ENCODE measurements around the gene ZNF668.
A peak's percentile ranks its signal among the peaks of the same experiment; 100 is the strongest.

Gene ZNF668

GRCh38 chr16:31033709-31034492 is 40.1 kb downstream of the ZNF668 start:
- H3K4me3 ChIP-seq (ENCODE audit: low read depth, low read length) = peak overlapping the region; percentile 92
- DNase-seq (ENCODE audit: low read depth) = peak; percentile 85
- TF ChIP-seq CTCF (IDR thresholded peaks at IDR 0.05; ENCODE audit: insufficient read depth, low read depth, low read length, missing control alignments) = no peak

GRCh38 chr16:31032736-31033708 is 41.0 kb downstream of the ZNF668 start, which contains the start of gene STX4:
Gene STX4, plus strand, starts transcription at chr16:31033558. Its CDS starts 248 bp downstream, at chr16:31033806.
- no peak for TF ChIP-seq CTCF (IDR thresholded peaks at IDR 0.05; ENCODE audit: insufficient read depth, low read depth, low read length, missing control alignments)
- DNase-seq (ENCODE audit: low read depth) = peak; percentile 99
- H3K4me3 ChIP-seq (ENCODE audit: low read depth, low read length) = peak within 1 kb of the TSS; percentile 92

GRCh38 chr16:31031276-31031675 is 42.8 kb downstream of the ZNF668 start:
- TF ChIP-seq CTCF (IDR thresholded peaks at IDR 0.05; ENCODE audit: insufficient read depth, low read depth, low read length, missing control alignments) = no peak
- H3K4me3 ChIP-seq (ENCODE audit: low read depth, low read length) = no peak overlapping the region
- no peak for DNase-seq (ENCODE audit: low read depth)

GRCh38 chr16:31029272-31029671 is 44.8 kb downstream of the ZNF668 start:
- TF ChIP-seq CTCF (IDR thresholded peaks at IDR 0.05; ENCODE audit: insufficient read depth, low read depth, low read length, missing control alignments) = no peak
- DNase-seq (ENCODE audit: low read depth) = no peak
- H3K4me3 ChIP-seq (ENCODE audit: low read depth, low read length) = no peak overlapping the region

GRCh38 chr16:31025339-31025738 is 48.7 kb downstream of the ZNF668 start:
- DNase-seq (ENCODE audit: low read depth) = no peak
- no peak overlapping the region for H3K4me3 ChIP-seq (ENCODE audit: low read depth, low read length)
- no peak for TF ChIP-seq CTCF (IDR thresholded peaks at IDR 0.05; ENCODE audit: insufficient read depth, low read depth, low read length, missing control alignments)

- H3K4me3 ChIP-seq (ENCODE audit: low read depth, low read length) = no peak overlapping the region
- TF ChIP-seq CTCF (IDR thresholded peaks at IDR 0.05; ENCODE audit: insufficient read depth, low read depth, low read length, missing control alignments) = no peak
- no peak for DNase-seq (ENCODE audit: low read depth)
Measured at GRCh38 chr16:31023627-31024226, 50.3 kb downstream of the ZNF668 start.
